Amniotic epithelial cell (primary cell): ENCODE results near the gene OR12D1.
"Not testable (repeated sequence)": the region's sequence is repeated elsewhere in the genome, so short reads cannot be mapped to it uniquely, and the experiment has no call there.

Experiments
- DNase-seq: peaks from one replicate; pipeline ENCODE4 v3.0.0-alpha.2; 2010; ENCODE audit warnings: low read depth

The OR12D1 gene

GRCh38 chr6:29414588-29414987 is at the start of gene OR12D1:
Gene OR12D1 (plus strand): TSS chr6:29414928.
- DNase-seq: no peak

DNA sequence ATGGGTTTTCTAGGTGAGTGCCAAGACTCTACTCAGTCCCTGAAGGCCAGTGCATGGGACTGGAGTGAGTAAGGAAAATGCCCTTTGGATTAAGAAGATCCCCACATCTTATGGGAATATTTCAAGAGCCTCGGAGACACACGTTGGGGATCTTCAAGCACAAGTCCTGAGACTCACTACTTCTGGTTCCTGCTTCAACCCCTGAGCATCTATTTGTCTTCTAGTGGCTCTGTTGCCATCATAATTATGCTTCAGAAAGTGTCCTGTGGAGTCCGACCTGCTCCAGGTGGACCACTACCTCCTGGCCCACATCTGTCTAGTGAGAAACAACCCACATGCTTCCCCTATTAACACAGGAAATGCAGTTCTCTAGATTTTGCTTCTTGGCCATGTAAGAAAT is 46.0 kb upstream of the OR12D1 start, which contains the start of gene OR5V1:
Gene OR5V1, minus strand, starts transcription at position 101 of the 400 bp plus-strand sequence. CDS start 12,670 bp downstream, outside the sequence.
- no peak for DNase-seq

DNA sequence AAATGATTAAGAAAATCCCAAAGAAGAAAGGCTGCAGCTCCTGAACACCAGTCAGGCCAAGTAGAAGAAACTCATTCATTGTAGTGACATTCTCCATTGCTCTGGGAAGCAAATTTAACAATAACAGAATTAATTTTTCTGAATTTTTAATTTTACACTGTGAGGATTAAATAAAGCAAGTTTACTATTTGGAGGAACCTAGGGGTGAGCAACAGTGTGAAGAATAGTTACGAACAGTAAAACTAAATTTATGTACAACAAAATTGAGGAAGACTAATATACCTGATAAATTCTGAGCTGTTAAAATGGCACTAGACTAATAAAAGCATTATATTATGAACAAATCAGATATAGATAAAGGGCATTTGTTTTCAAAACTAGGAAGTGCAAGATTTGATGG is 39.5 kb upstream of the OR12D1 start, which contains the start of gene OR12D3:
Gene OR12D3, minus strand, starts transcription at position 101 of the 400 bp plus-strand sequence. Its CDS starts 4 bp downstream, at position 97.
- no peak for DNase-seq

GRCh38 chr6:29376003-29376402 is 38.7 kb upstream of the OR12D1 start:
- no peak for DNase-seq

GRCh38 chr6:29388533-29388932 is 26.2 kb upstream of the OR12D1 start:
- no peak for DNase-seq

DNA sequence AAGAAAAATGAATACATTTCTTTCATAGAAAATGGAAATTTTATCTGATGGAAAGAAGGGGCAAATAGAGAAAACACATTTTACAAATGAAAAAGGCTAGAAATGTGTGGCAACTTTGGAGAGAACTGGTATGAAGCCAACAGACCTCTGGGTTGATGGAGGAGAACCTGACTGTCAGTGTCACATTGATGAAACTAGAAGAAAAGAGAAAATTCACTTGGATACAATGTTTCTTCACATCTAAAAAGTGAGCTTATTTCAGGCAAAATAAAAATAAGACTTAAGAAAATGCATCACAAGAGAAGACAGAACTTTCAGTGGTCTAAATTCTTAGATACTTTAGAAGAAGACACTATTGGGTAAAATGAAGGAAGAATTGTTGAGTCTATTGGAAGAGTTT is 19.4 kb upstream of the OR12D1 start, which contains the start of gene OR12D2:
Gene OR12D2, plus strand, starts transcription at position 301 of the 400 bp plus-strand sequence. CDS start 1,069 bp downstream, outside the sequence.
- no peak for DNase-seq

- DNase-seq: no peak
These were observed 15.2 kb upstream of the OR12D1 start for GRCh38 chr6:29399525-29399924.

DNA sequence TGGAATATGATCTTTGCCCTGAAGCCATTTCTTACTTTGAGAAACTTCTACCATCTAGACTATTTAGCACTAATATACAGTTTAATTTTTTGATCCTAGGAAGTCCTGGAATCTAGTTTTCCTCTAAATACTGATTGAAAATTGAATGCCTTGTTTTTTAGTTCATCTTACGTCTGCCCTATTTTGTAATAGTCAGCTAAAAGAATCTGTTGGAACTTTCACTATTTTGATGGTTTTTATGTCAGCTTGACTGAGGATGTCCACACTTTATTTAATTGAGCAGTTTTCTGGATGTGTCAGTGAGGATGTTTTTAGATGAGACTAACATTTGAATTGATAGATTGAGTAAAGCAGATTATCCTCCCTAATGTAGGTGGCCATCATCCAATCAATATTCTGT is 10.9 kb upstream of the OR12D1 start:
- DNase-seq: no peak

GRCh38 chr6:29419516-29419915 is 4.8 kb downstream of the OR12D1 start:
- DNase-seq: no peak

DNA sequence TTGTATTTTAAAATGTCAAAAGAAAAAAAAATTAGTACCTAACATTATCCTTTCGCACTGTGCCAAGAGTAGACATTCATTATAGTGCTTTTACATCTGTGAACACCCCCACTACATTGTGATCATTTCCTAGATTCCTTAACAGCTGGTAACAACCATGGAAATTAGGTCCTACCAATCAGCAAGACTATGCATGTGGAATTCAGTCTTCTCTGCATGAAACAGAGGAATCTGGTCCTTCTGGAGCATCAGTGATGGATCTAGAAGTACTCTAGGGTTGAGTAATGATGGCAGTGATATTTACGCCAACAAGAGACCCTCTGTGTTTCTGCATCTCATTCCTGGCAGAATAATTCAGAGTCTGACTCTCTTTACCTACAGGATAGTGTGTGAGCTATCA is 9.4 kb downstream of the OR12D1 start:
- no peak for DNase-seq

DNA sequence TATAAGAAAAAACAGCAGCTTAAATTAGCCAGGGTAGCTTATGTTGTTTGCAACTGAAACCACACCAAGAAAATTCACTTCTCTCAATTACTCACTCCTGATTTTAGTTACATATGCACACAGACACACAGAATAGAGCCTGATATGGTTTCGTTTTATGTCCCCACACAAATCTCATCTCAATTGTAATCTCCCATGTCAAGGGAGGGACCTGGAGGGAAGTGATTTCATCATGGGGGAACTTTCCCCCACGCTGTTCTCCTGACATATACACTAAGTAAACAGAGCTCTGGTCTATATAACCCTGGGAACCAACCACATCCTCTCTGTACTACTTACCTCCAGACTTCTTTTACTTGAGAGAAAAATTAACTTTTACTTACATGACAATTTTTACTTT is 9.8 kb downstream of the OR12D1 start:
- no peak for DNase-seq

DNA sequence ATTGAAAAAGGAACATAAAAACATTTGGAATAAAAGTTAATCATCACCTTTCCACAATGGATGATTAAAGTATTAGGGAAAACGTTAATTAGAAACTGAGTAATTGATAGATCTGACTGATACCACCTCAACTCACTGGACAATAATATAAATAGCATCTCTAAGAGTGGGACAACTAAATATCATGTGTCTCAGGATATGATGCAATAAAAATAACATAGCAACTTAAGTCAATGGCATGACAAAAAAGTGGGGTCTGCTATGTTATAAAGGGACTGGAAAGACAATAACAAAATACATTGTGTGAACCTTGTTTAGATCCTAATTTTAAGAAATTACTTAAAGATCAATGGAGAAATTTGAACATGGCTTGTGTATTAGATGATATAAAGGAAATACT is 10.3 kb downstream of the OR12D1 start:
- no peak for DNase-seq

DNA sequence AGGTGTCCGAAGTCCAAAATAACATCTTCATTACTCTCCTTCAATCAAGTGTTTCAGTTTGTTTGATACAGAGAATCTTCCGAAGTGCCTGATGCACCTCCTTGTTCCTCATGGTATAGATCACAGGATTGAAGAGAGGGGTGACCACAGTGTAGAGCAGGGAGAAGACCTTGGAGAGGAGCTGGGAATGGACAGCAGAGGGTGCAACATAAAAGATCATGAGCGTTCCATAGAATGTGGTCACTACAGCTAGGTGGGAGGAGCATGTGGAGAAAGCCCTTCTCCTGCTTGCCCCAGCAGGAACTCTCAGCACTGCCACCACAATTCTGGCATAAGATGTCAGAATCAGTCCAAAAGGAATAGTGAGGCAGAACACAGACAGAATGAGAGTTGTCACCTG is 11.9 kb downstream of the OR12D1 start:
- no peak for DNase-seq

GRCh38 chr6:29436730-29437129 is 22.0 kb downstream of the OR12D1 start:
- DNase-seq: not testable (repeated sequence)

DNA sequence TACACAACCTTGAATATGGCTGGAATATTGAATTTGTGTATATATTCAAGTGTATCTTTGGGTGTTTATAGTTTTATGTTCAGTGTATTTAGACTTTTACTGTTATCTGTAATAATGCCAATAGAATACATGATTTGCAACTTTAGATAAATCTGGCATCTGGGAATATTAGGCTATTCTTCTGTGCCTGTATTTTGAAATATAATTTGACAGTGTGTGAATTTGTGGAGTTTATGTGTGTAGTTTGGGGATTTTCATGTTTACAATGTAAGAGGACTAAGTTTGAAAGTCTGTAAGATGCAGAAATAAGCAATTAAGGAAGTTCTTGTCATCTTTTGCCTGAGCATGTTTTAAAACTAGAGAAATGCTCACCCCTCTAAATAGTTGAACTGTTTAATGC is 24.3 kb downstream of the OR12D1 start, which contains the start of gene OR10C1:
Gene OR10C1, plus strand, starts transcription at position 301 of the 400 bp plus-strand sequence. CDS start 710 bp downstream, outside the sequence.
- no peak for DNase-seq

- no peak for DNase-seq
These were observed 28.0 kb downstream of the OR12D1 start for GRCh38 chr6:29442719-29443118.

GRCh38 chr6:29444031-29444430 is 29.3 kb downstream of the OR12D1 start:
- not testable (repeated sequence) for DNase-seq

- no peak for DNase-seq
These were observed 32.9 kb downstream of the OR12D1 start for GRCh38 chr6:29447670-29448069.

GRCh38 chr6:29451471-29452193 is 36.9 kb downstream of the OR12D1 start:
- DNase-seq: no peak

DNA sequence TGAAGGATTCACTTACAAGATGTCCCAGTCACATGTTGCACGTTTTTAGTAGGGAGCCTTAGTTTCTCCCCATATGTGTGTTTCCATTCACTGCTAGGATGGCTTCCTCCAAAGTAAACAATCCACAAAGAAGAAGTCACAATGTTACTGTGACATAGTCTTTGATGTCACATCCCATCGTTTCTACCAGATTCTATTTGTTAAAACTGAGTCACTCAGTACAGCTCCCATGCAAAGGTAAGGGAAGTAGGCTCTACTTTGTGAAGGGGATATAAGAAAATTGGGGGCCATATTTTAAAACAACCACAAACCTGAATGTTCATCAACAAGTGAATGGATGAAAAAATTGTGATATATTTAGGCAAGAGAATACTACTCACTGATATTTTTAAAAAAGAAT is 42.2 kb downstream of the OR12D1 start, which contains the start of the genes OR11A1 and OR2H1:
Gene OR11A1, minus strand, starts transcription at position 101 of the 400 bp plus-strand sequence. CDS start 29,430 bp downstream, outside the sequence.
Gene OR2H1, plus strand, starts transcription at position 185 of the 400 bp plus-strand sequence. CDS start 4,615 bp downstream, outside the sequence.
- no peak for DNase-seq

DNA sequence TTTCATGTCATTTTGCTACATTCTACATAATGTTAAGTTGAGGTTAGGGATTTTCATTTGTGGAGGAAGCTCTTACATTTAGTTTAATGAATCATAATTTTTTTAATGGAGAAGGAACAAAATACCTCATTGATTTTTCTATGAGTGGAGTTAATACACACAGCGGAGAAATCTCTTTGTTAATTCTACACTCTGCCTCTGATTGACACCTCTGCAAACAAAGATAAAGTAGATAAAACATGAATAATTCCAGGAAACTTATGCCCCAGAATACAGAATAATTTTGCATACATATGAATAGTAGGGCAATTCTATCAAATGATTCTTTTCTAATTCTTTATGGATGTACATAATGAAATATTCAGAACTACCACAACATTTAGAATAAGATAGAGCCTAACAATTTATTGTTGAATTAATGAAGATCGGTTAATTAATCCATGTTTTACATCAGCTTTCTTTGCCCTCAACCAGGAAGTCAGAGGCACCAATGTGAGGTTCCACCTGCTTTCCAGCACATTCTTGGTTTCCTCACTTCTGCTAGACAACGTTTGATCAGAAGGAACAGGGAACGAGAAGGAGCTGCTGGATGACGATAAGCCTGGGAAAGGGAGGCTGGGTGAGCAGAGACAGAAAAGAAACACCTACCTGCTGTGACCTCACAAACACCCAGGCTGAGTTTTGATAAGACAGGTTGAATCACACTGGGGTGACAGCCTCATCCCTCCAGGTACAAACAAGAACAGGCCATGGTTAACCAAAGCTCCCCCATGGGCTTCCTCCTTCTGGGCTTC is 46.5 kb downstream of the OR12D1 start:
- no peak for DNase-seq

- no peak for DNase-seq
These were observed 47.3 kb downstream of the OR12D1 start for GRCh38 chr6:29462022-29462421.

- no peak for DNase-seq
These were observed 50.6 kb downstream of the OR12D1 start for GRCh38 chr6:29465279-29465678.
